Natural killer cell treated with Interleukin-12 subunit alpha and Interleukin-12 subunit beta and Interleukin-15 and Interleukin-18, amount 100 ng/mL, for 72 hours (primary cell): ENCODE measurements around the gene LRP1B. TPM values are rescaled to one million over a fixed set of nuclear protein-coding genes. Genes with fewer than 3 reads are reported as not detected.

Experiments used
- ATAC-seq, 2 donors: fragments of 150-1000 bp; cut with Tn5 transposase in 1 of 2; sonication (Bioruptor Pico), chemical (Tn5 transposase) in 1 of 2; 2 replicates each; pipeline ENCODE4 v1.10.0; 2021
- DNase-seq: peaks from one replicate; pipeline ENCODE4 v3.0.0; 2022; ENCODE audit warnings: low spot score
- H3K27ac Mint-ChIP-seq, 2 donors: 1 replicate in 1 of 2; 2 replicates in 1 of 2; pipeline ENCODE4 v1.8.0; 2022; ENCODE audit warnings: mixed read lengths in 2 of 2, mild to moderate bottlenecking in 1 of 2, moderate library complexity in 1 of 2
- H3K27me3 Mint-ChIP-seq, 2 donors: 1 replicate in 1 of 2; 2 replicates in 1 of 2; pipeline ENCODE4 v1.8.0; 2022; ENCODE audit warnings: mixed read lengths in 2 of 2
- H3K36me3 Mint-ChIP-seq: one replicate; pipeline ENCODE4 v1.8.0; 2022; ENCODE audit warnings: mixed read lengths
- H3K4me1 Mint-ChIP-seq, 2 donors: 1 replicate in 1 of 2; 2 replicates in 1 of 2; pipeline ENCODE4 v1.8.0; 2022; ENCODE audit warnings: low read depth in 2 of 2, mixed read lengths in 2 of 2, mild to moderate bottlenecking in 1 of 2
- H3K4me3 Mint-ChIP-seq: one replicate; pipeline ENCODE4 v1.8.0; 2022; ENCODE audit warnings: mixed read lengths
- H3K9me3 Mint-ChIP-seq: 2 replicates; pipeline ENCODE4 v1.8.0; 2022; ENCODE audit warnings: mixed read lengths
- total RNA-seq, 2 donors: library from RNA; stranded (reverse); gene quantifications; one replicate each; pipeline ENCODE4 v1.2.3, GENCODE V29; 2022

Gene LRP1B
- total RNA-seq, 2 donors from 2014 or later, result not detected

DNA sequence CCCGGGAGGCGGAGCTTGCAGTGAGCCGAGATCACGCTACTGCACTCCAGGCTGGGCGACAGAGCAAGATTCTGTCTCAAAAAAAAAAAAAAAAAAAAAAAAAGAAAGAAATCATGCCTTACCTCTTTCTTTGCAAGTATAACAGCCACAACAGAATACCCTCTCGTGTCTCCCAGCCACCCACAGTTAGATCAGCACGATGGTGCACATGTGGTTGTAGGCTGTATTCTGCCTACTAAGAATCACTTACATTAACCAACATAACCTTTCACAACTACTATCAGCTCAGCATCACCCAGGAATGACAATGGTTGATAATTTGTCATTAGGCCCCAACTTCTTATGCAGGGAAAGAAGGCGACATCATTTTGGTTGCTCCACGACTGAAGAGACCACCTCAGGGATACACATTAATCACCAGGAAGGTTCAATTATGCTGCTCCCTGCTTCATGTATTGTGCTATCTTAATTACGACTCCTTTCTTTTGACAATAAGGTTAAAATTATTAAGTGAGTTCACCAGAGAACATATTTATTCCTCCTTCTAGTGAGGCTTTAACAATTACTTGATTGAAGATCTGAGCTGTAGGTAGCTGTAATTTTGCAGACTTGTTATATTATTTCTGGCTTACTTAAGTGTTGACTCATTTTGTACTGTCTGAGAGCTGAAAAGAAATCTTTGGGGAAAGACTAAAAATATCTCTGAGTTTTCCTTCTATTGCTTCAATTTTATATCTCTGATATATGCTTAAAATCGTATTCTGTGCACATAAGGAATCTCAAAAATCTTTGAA lies 120.1 kb downstream of the LRP1B start:
- Mint-ChIP-seq H3K27me3 (no peaks in the 10 kb centered on the region), H3K4me3 (no peak overlapping the region), H3K4me1 (no peaks in the 10 kb centered on the region), H3K9me3 (peaks cover 11% of the 10 kb centered on the region), H3K27ac (no peak overlapping the region), H3K36me3 (no peaks in the 10 kb centered on the region)
- no peak for ATAC-seq
- no peak for DNase-seq

DNA sequence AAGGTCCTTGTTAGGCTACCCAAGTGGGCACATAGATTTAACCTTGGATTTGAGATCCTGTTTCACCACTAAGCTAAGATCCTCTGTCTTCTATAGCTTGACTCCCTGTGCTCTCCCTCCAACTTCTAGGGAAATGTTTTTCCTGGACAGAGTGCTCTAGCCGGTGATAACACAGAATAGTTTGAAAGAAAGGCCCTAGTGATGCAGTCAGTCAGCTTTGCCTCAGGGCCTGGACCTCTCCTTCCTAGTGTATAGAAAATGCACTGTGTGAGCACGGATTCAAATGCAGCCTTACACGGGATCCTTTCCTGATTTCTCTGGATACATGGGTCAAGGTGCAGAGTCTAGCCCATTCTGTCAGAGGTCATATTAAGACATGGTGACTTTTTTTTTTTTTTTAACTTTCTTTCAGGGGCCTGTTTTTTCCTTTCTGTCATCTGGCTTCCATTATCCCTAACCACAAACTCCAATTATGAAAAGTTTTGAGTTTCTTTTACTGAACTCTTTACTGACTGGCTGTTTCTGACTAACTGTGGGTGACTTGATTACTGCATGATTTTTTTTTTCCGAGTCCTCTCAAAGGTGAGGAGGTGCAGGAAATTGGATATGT lies 122.6 kb downstream of the LRP1B start:
- DNase-seq, result no peak
- ATAC-seq, result no peak
- Mint-ChIP-seq H3K27me3 (no peaks in the 10 kb centered on the region), H3K4me3 (no peak overlapping the region), H3K4me1 (no peaks in the 10 kb centered on the region), H3K27ac (no peak overlapping the region), H3K9me3 (peaks cover 15% of the 10 kb centered on the region), H3K36me3 (no peaks in the 10 kb centered on the region)

DNA sequence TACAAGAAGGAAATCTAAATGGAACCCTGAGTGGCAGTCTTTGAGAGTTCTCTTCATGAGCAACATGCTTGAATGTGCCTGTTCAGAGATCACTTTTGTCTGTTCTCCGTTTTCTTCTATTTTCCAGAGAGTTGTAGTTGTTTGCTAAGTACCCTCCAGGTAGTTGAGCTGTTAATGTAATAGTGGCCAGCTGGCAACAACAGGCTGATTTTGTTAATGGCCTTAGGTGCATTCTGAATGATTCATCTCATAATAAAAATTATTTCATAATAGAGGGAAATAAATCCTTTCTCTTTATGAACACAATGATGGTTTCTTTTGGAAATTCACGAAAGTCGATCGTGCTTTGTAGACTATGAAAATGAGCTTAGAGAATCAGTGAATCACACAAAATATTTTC lies 136.8 kb downstream of the LRP1B start:
- H3K9me3 Mint-ChIP-seq, result peaks cover 14% of the 10 kb centered on the region
- H3K4me3 Mint-ChIP-seq, result no peak overlapping the region
- no peak overlapping the region for H3K27ac Mint-ChIP-seq
- H3K4me1 Mint-ChIP-seq, result no peaks in the 10 kb centered on the region
- ATAC-seq, result no peak
- peaks cover 4% of the 10 kb centered on the region for H3K36me3 Mint-ChIP-seq
- H3K27me3 Mint-ChIP-seq, result no peaks in the 10 kb centered on the region
- DNase-seq, result no peak

DNA sequence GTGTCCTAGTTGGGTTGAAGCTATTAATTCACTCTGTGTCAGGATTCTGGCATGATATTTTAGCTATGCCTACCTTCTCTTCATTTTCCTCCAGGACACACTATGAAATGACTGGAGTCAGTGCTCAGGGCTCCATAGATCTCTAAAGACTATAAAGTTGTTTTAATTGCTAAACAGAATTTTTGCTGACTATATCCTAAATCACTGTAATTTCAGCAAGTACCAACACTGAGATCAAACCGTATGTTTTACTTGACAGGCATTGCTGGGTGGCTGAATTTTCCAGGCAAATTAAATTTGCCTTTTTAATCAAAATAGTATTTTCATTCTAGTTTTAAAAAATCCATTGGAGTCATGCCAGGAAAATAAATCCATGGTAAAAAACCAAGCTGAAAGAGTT lies 138.1 kb downstream of the LRP1B start:
- Mint-ChIP-seq H3K27me3 (no peaks in the 10 kb centered on the region), H3K4me3 (no peak overlapping the region)
- no peak for ATAC-seq

DNA sequence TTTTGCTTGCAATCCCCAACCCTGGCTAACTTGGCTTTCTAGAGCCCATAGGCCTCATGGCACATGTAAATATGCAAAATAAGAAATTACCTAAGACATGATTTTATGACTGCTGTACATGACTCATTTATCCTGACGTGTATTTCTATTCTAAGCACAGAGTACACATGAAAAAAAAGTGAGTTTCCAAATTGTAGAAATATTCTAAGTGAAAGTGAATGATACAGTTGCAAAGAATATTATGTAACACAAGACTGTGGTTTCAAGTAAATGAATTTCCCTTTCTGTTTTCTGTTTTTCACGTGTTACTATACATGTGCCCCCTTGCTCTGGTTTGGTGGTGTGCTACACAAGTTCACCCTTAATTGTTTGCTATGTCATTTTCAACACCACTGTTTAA lies 162.4 kb downstream of the LRP1B start:
- ATAC-seq, result no peak
- Mint-ChIP-seq H3K36me3 (no peaks in the 10 kb centered on the region), H3K4me3 (no peak overlapping the region), H3K27ac (no peak overlapping the region), H3K27me3 (no peaks in the 10 kb centered on the region), H3K9me3 (peaks cover 7% of the 10 kb centered on the region), H3K4me1 (no peaks in the 10 kb centered on the region)
- no peak for DNase-seq

More for the DNA sequence above, 138.1 kb downstream of the LRP1B start:
- no peak overlapping the region for H3K27ac Mint-ChIP-seq
- peaks cover 14% of the 10 kb centered on the region for H3K9me3 Mint-ChIP-seq
- DNase-seq, result no peak
- H3K4me1 Mint-ChIP-seq, result no peaks in the 10 kb centered on the region
- peaks cover 4% of the 10 kb centered on the region for H3K36me3 Mint-ChIP-seq

DNA sequence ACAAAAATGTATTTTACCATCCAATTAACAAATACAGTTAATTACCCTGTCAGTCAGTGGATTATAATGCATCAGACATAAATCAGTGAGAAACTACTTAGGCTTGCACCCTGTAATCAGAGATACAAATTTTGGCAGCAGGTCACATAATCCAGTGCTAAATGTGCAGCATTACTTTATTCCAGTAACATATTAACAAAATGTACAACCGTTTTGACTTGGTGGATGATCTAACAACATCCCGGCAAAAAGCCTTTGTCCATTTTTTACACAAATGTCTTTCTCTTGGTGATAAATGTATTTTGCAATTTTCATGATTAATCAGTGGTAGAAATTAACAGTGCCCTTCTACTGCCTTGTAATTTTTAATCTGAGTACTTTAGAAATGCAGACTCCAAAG lies 162.8 kb downstream of the LRP1B start:
- no peaks in the 10 kb centered on the region for H3K4me1 Mint-ChIP-seq
- DNase-seq (no peak), ATAC-seq (no peak)
- H3K4me3 Mint-ChIP-seq, result no peak overlapping the region
- no peaks in the 10 kb centered on the region for H3K36me3 Mint-ChIP-seq
- no peaks in the 10 kb centered on the region for H3K27me3 Mint-ChIP-seq
- H3K27ac Mint-ChIP-seq, result no peak overlapping the region
- peaks cover 7% of the 10 kb centered on the region for H3K9me3 Mint-ChIP-seq

DNA sequence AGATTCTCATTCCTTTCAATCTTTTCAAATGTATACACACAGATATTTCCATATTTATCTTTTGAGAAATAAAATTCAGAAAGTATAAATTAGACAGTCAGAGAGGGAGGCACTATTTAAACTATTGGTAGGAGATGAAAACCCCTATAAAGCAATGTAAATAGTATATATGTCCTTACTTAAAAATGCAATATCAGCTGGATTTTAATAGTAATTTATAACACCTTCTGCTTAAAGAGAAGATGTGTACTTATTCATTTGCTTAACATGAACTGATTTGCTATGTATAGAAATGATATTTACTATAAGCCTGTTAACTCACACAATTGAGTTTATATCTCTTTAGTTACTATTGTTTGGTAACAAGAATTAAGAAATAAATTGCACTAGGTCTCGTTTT lies 163.3 kb downstream of the LRP1B start:
- no peak for DNase-seq
- Mint-ChIP-seq H3K9me3 (peaks cover 7% of the 10 kb centered on the region), H3K27ac (no peak overlapping the region), H3K36me3 (no peaks in the 10 kb centered on the region), H3K4me3 (no peak overlapping the region), H3K27me3 (no peaks in the 10 kb centered on the region), H3K4me1 (no peaks in the 10 kb centered on the region)
- ATAC-seq, result no peak

DNA sequence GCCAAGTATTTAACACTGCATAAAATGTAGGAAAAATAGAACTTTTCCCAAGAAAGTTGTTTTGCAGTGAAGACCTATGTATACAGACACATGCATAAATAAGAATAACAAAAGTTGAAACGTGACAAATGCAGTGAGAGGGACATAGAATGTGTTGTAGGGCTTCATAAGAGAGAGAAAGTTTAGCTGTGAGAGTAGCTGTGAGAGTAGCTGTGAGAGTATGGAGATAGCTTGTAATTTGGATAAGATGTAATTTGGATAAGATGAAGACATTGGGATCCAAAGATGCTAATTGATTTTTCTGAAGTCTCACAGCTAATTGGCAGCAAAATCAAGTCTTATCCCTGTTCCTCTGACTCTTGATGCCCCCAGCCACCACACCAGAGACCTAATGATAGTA lies 170.9 kb downstream of the LRP1B start:
- Mint-ChIP-seq H3K27me3 (no peaks in the 10 kb centered on the region), H3K4me1 (no peaks in the 10 kb centered on the region), H3K36me3 (no peaks in the 10 kb centered on the region), H3K27ac (no peak overlapping the region), H3K4me3 (no peak overlapping the region), H3K9me3 (no peaks in the 10 kb centered on the region)
- ATAC-seq (no peak), DNase-seq (no peak)

DNA sequence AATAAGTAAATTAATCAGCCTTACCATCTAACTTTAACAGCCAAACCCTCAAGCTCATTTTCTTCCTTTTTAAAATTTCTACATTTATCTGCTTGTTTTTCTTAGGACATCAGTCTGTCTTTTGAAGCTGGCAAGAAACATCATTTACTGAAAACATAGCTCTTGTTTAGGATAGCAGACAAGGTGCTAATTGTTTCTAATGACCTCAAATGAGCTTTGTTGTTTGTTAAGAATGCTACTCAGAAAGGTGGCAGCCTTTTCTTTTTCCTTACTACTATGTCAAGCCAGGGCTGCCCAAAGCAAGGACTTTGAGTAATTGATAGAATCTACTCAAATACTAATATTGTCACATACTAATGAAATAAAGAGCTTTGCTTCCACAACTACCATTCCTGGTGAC lies 171.8 kb downstream of the LRP1B start:
- H3K9me3 Mint-ChIP-seq, result no peaks in the 10 kb centered on the region
- no peak for DNase-seq
- no peak for ATAC-seq
- no peaks in the 10 kb centered on the region for H3K27me3 Mint-ChIP-seq
- H3K36me3 Mint-ChIP-seq, result no peaks in the 10 kb centered on the region
- H3K27ac Mint-ChIP-seq, result no peak overlapping the region
- no peak overlapping the region for H3K4me3 Mint-ChIP-seq
- H3K4me1 Mint-ChIP-seq, result no peaks in the 10 kb centered on the region

DNA sequence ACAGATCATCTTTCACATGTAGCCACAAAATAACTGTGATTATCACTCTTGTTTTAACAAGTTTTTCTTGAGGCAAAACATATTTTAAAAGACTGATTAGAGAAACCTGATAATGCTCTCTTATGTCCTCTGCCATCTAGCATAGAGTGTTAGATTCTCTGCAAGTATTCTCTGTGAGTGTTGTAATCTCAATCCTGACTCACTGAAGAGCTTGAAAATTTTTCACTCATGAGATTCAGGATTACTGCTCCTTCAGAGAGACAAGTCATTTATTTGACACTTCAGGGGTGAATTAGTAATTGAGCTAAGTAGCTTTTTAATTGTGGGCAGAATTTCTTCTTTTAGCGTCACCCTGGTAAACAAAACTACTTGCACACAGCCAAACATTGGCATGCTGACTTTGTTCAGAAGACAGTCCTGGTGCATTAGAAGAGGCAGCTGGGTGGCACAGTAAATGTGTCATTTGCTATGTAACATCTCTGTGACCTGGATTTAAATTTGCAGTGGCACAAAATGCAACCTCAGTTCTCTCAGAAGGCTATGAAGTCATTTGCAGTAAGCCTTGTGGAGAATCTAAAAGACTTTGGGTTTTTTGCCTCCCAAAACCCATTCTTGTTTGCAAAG lies 172.9 kb downstream of the LRP1B start:
- H3K9me3 Mint-ChIP-seq, result no peaks in the 10 kb centered on the region
- H3K4me1 Mint-ChIP-seq, result no peaks in the 10 kb centered on the region
- H3K27me3 Mint-ChIP-seq, result no peaks in the 10 kb centered on the region
- ATAC-seq (no peak), DNase-seq (no peak)
- no peaks in the 10 kb centered on the region for H3K36me3 Mint-ChIP-seq
- H3K27ac Mint-ChIP-seq, result no peak overlapping the region
- no peak overlapping the region for H3K4me3 Mint-ChIP-seq

DNA sequence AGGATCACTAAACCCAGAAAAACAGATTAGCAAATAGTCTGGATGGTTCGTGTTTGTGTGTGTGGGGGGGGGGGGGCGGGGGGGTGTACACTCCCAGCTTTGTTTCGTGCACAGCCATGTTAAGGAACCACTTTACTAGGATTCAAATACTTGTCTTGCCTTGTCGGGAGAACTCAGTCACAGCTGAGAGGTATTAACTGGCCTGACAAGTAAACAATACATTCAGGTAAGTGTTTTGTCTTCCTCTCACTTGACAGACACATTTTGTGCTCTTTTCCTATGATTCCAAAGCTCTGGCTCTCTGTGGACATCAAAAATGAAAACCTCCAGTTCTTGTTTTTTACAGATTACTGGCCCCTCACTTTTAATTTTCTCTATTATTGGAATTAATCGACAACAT lies 173.5 kb downstream of the LRP1B start:
- Mint-ChIP-seq H3K36me3 (no peaks in the 10 kb centered on the region), H3K9me3 (no peaks in the 10 kb centered on the region), H3K4me1 (no peaks in the 10 kb centered on the region), H3K27me3 (no peaks in the 10 kb centered on the region), H3K4me3 (no peak overlapping the region), H3K27ac (no peak overlapping the region)
- DNase-seq, result no peak
- ATAC-seq, result no peak

DNA sequence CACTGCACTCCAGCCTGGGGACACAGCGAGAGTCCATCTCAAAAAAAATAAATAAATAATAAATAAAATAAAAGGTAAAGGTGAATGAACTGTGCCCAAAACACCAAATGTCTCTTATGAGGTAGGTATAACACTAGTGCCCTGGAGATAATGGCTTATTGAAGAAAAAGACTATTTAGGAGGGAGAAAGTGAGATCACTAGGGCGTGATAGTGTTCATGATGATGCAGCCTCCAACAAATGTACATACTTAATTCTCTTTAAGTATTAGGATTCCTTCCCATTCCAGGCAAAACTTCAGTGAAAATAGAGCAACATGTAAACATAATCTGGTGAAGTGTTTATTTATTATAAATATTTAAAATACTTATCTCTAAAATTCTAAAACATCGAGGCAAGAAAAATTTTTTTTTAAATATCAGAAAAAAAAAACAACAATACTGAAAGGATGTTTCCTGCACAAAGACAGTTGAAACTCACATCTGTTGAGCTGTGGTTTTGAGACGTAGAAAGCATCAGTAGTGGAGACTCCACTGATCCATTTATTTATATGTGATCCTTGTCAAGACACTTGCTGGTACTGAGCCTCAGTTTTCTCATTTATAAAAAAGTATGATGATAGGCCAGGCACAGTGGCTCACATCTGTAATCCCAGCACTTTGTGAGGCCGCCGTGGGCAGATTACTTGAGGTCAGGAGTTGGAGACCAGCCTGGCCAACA lies 183.3 kb downstream of the LRP1B start:
- peaks cover 5% of the 10 kb centered on the region for H3K9me3 Mint-ChIP-seq
- no peaks in the 10 kb centered on the region for H3K36me3 Mint-ChIP-seq
- H3K27me3 Mint-ChIP-seq, result no peaks in the 10 kb centered on the region
- no peak for ATAC-seq
- no peak for DNase-seq
- no peak overlapping the region for H3K4me3 Mint-ChIP-seq
- no peaks in the 10 kb centered on the region for H3K4me1 Mint-ChIP-seq
- H3K27ac Mint-ChIP-seq, result no peak overlapping the region

DNA sequence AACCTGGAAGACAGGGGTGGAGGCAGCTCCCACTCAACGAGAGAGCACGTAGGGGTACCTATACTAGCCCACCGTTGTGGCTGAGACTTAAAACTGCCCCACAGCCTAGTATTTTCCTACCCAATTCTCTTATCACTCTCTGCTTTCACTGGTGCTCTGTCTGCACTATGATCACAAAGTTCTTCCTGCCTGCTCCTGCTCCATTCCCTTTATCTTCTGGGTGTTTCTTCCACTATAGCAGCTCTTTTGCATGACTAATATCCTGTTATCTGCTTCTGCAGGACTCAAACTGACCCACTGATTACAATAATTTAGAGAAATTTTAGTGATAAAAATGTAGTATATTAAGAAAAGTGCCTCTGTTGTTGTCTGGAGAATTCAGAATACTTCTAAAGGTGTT lies 184.8 kb downstream of the LRP1B start:
- Mint-ChIP-seq H3K27ac (no peak overlapping the region), H3K36me3 (no peaks in the 10 kb centered on the region), H3K9me3 (peaks cover 8% of the 10 kb centered on the region), H3K4me3 (no peak overlapping the region), H3K4me1 (no peaks in the 10 kb centered on the region), H3K27me3 (no peaks in the 10 kb centered on the region)
- no peak for ATAC-seq
- no peak for DNase-seq

DNA sequence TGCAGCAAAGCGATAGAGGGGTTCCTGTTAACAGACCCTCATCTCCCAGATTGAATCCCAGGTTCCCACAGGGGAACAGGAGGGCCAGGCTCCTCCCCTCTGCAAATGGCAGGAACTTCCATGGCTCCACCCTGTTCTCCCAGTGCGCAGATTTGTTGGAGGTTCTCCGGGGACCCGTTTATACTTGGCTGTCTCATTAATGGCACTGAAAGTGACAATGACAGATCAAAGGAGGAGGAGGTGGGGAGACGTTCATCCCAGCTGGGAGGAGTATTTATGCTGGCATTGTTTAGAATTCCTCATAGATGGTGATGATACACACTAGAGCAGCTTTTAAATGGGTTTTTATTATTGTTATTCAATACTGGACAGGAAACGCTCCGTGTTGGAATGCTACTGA lies 186.9 kb downstream of the LRP1B start:
- ATAC-seq (no peak), DNase-seq (no peak)
- Mint-ChIP-seq H3K36me3 (no peaks in the 10 kb centered on the region), H3K27ac (no peak overlapping the region), H3K27me3 (no peaks in the 10 kb centered on the region), H3K4me1 (no peaks in the 10 kb centered on the region), H3K4me3 (no peak overlapping the region), H3K9me3 (peaks cover 8% of the 10 kb centered on the region)
